H54 (cell line): ENCODE results near the gene MTERF1.
"Not testable (repeated sequence)": the region's sequence is repeated elsewhere in the genome, so short reads cannot be mapped to it uniquely, and the experiment has no call there.

ENCODE experiments used
- DNase-seq: peaks from one replicate; pipeline ENCODE4 v3.0.0; 2011; ENCODE audit warnings: low spot score, mixed read lengths; ENCODE audit not compliant: insufficient read length
- FAIRE-seq: peaks from 3 replicates; lab custom pipeline; 2011; peaks lifted over from hg19 to GRCh38; lab: Jason Lieb, UNC
- POLR2A ChIP-seq: IDR thresholded peaks from 2 replicates; pipeline ENCODE4 v1.6.1; 2011; ENCODE audit warnings: low read depth, mild to moderate bottlenecking, low read length

The MTERF1 gene

DNA sequence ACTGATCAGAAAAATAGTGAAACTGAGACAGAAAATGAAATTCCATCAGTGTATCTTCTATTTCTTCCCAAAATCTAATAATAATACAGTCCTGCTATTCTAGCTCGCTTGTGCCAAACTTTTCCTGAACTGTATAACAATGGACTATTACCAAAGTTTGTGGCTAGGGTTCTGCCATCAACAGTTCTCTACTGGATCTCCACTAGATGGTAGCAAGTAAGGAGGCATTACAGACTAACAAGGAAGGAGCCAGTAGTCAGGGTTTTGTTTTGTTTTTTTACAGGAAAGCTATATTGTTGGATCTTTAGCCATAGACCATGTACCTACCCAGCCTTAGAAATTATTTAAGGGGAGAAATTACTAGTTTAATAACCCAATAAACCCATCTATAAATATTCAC, 10.8 kb downstream of the MTERF1 start:
- no peak for TF ChIP-seq POLR2A
- FAIRE-seq (no peak), DNase-seq (no peak)

DNA sequence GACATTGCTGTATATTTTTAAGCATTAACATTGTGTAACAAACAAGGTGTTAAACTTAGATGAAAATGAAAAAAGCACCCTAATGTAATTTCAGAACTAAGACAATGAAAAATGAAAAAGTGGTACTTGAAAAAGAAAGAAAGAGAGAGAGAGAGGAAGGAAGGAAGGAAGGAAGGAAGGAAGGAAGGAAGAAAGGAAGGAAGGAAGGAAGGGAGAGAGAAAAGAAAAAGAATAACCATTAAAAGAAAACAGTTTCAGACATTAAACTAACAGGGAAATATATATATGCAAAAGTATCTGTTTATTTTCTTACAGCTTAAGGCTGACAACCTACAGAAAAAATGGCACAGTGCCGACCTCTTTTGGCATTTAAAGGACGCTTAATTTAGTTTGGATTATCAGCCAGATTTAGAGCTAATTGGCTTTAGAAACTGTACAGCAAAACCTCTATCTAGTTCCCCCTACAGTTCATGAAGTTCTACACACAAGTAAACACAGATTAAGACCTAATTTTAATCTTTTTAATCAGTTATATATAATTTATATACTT, 13.8 kb downstream of the MTERF1 start:
- FAIRE-seq (no peak), DNase-seq (no peak)
- TF ChIP-seq POLR2A, result no peak

DNA sequence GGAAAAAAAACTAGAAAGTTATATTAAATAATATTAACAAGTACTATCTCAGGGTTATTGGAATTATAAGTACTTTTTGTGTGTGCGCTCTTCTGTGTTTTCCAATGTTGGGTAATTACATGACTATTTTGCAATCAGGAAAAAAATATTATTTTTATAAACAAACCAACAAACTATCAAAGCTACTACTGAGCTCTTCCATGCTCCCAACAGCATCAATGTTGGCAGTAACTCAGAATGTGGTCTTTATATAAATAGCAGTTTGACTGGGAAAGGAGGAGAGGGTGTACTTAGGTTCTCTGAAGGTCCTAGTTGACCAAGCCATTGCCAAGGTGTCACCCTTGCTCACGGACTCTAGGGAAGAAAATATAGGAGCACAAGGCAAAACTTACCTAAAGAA, 15.0 kb downstream of the MTERF1 start:
- no peak for TF ChIP-seq POLR2A
- FAIRE-seq (no peak), DNase-seq (no peak)

DNA sequence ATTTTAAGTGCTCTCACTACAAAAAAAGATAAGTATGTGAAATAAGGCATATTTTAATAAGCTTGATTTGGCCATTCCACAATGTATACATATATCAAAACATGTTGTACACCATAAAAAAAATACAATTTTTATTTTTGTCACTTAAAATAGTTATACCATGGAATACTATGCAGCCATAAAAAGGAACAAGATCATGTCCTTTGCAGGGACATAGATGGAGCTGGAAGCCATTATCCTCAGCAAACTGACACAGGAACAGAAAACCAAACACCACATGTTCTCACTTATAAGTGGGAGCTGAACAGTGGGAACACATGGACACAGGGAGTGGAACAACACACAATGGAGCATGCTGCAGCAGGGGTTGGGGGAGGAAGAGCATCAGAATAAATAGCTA, 15.9 kb downstream of the MTERF1 start:
- DNase-seq, FAIRE-seq: not testable (repeated sequence)

DNA sequence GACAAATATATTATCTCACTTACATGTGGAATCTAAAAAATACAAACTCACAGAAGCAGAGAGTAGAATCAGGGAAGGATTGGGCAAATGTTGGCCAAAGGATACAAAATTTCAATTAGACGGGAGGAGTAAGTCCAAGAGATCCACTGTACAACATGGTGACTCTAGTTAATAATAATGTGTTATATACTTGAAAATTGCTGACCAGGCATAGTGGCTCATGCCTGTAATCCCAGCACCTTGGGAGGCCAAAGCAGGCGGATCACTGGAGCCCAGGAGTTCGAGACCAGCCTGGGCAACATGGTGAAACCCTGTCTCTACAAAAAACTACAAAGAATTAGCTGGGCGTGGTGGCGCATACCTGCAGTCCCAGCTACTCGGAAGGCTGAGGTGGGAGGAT, 16.4 kb downstream of the MTERF1 start:
- no peak for TF ChIP-seq POLR2A
- DNase-seq, result no peak
- FAIRE-seq, result no peak

DNA sequence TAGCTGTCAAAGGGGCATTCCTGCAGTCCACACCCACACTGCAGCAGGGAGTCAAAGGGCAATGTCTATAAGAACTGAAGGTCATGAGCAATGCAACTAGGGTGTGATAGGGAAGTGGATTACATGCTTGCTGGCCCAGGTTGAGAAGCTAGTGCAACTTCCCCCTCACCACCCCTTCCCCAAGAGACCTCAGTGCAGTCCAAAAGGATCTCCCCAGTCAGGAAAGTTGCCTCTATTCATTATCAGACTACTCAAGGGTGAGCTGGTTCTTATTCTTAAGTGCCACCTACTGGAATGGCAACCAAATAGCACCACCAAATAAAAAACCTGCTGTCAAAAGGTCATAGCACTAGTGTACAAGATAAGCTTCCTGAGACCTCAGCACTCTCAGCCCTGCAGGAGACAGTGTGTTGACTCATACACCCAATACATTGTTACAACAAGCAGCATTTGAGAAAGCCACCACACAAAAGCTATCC, 28.2 kb downstream of the MTERF1 start:
- no peak for TF ChIP-seq POLR2A
- DNase-seq (no peak), FAIRE-seq (peak; percentile 6)

DNA sequence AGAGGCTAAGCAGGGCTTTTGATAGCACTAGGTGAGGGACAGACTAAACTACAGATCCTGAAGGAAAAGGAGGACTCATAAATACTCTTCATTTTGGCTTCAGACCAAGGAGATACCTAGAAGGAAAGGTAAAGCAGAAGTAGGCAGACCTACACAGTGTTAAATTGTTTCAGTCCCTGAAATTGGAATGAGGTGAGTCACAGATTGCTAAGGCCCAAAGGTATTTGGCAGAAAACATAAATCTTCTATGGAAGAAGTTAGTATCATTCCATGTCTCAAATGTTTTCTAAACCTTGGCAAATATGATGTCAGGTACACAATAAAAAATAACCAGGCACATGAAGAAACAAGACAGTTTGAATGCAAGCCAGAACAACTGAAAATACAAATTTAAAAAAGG, 30.0 kb downstream of the MTERF1 start:
- no peak for FAIRE-seq
- DNase-seq, result peak; percentile 2
- TF ChIP-seq POLR2A, result no peak

DNA sequence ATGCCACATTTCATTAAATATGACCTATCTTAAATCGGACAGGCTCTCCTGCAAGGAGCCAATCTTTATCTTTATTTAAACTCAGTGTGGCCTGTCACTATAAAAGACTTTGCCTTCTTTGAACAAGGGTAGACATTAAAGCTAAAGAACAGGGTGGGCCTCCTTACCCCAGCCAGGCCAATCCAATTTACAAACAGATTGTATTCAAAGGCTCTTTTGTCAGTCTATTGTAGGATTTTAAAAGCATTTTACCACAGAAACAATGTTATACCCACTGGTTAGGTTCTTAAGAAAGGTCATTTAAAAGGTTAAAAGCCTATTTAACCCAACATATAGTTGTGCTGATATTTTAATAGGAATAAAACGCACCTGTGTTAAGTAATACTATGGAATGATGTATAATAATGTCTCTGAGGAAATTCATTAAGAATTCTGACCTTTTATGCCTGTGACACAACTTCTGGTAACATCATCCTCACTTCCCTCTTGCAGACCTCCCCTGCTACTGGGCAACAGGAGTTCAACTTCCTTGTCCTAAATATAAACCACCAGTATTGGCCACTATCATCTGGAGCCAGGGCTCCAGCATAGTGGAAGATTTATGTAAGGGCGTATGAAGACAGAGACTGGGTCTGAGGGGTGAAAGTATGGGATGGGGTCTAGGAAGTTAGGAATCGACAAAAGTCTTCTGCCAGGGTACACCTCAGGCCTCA, 32.5 kb downstream of the MTERF1 start:
- no peak for FAIRE-seq
- no peak for DNase-seq
- TF ChIP-seq POLR2A, result no peak

DNA sequence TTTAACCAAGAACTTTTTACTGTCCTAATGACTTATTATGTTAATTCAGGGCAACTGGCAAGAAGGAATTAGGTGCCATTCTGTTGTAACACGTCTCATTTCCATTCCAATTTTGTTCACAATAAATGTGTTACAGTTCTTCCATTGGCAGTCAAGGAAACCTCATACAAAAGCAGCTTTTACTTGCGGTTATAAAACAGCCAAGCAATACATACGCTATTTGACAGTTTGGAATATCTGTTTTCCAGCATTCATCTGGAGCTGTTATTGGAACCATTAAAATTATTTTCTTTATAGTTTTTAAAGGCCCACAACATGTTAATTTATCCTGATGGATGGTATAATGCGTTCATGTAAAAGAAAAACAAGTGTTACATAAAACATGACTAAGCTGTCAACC, 33.3 kb downstream of the MTERF1 start:
- no peak for TF ChIP-seq POLR2A
- FAIRE-seq (no peak), DNase-seq (no peak)

DNA sequence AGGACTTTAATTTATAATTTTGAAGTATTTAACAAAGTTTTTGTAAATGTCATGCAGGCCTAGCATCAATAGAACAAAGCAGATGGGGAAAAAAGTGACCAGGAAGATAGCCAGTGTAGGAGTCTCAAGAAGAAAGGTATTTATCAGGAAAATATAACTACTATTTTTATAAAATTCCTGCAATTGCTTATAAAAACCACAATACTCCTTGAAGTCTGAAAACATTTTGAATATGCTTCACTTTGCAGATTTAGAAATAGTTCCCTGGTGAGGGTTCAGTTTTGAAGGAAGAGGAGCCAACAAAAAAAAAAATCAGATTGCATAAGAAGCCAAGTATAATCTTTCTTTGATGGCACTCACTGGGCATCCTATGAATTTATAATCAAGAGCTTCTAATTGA, 34.1 kb downstream of the MTERF1 start:
- TF ChIP-seq POLR2A, result no peak
- FAIRE-seq, result no peak
- DNase-seq, result no peak

DNA sequence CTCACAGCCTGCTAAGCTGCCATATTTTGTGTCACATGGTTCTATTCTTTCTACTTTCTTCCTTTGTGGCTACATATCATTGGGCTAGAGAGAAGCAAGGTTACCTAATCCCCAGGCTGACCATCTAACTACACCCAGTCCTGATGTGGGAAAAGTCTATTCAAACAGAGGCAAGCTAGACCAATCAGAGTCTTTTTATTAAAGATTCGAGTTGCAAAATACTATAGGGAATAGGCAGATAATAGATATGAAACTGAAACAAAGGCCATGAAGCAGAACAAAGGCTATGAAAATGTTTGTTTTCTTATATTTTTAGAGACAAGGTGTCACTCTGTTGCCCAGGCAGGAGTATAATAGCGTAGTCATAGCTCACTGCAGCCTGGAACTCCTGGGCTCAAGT, 36.7 kb downstream of the MTERF1 start:
- no peak for DNase-seq
- no peak for FAIRE-seq
- TF ChIP-seq POLR2A, result no peak

DNA sequence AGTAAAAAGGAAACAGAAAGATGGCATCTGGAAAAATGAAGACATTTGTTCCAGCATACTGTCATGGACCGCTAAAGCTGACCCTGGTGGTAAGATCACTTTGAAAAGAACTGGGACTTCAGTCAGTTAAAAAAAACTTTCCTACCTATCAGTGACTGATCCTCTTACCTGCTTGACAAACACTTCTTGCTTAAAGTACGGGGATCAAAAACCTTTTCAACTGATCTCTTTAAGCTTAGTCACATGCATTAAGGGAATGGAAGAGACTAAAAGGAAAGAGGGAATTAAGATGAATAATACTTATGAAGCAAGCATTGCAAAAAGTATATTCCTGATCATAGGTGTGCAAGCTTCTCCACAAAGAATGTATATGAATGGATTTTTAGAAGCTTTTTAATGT, 42.1 kb downstream of the MTERF1 start:
- FAIRE-seq (no peak), DNase-seq (no peak)
- no peak for TF ChIP-seq POLR2A

DNA sequence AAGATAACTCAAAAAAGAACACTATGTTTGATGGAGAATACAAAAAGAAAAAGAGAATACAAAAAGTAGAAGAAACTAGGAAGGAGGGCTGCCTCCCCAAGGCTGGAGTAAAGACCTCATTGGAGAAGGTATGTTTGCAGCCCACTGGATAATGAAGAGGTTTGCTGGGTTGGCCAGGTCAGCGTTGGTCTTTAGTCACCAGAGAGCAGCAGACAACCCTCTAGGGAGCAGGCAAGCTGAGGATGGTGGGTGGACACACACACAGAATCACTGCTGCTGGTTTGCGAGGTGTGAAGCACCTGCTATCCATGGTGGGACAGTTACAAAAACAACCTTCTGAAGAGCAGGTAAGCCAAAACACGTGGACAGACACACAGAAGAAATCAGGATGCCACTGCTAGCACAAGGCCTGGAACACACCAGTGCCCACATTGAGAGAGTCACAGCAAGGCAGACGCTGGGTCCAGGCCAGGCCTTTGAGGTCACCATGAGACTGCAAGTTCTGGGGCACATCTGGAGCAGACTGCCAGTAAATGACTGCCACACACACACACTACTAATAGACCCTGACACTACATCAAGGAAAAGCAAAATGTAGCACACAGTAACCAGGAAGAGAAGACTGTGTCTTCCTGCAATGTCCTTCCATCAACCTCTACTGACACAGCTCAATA, 43.0 kb downstream of the MTERF1 start:
- FAIRE-seq, result no peak
- no peak for TF ChIP-seq POLR2A
- DNase-seq, result no peak

DNA sequence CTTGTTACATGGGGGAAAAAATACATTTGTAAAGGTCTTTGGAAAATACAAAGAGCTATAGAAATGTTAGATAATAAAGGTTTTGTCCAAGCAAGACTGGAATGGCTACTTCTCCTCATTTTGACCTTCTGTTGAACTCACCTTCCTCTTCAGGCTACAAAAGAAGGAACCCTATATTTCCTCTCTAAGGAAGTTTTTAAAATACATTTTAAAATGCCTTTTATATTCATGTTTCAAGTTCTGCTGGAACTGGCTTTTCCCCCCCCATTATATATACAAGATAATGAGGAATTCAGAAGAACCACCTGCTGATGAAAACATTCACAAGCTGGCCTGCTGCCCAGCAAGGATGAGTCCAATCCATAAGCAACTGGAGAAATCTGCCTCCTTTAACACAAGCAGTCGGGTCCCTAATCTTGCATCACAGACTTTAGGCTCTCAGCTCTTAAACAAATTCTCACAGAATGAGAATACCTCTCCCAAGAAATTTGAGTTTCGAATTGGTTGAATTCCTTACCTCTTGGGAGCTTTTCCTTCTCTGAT, 44.6 kb downstream of the MTERF1 start:
- FAIRE-seq (no peak), DNase-seq (no peak)
- TF ChIP-seq POLR2A, result no peak
